ENCODE measurements around the gene ZNF821. TPM values are rescaled to one million over a fixed set of nuclear protein-coding genes. Genes with fewer than 3 reads are reported as not detected.
"Not testable (repeated sequence)": the region's sequence is repeated elsewhere in the genome, so short reads cannot be mapped to it uniquely, and the experiment has no call there.

The ZNF821 gene
- total RNA-seq, 1 donor from 2014 or later = 8.8 TPM

GRCh38 chr16:71830359-71830758 is 53.6 kb downstream of the ZNF821 start:
- H3K36me3 ChIP-seq = no peaks in the 10 kb centered on the region
- no peak for DNase-seq (ENCODE audit: extremely low spot score in 2 of 2)
- intact Hi-C loops (cut with DNase I) = no loop called here
- no peak overlapping the region for H3K27ac ChIP-seq
- TF ChIP-seq POLR2A (IDR thresholded peaks at IDR 0.05) (no peak), CTCF (IDR thresholded peaks at IDR 0.05) (no peak), POLR2AphosphoS5 (IDR thresholded peaks at IDR 0.05; ENCODE audit: insufficient read depth in 1 of 2, low read depth in 1 of 2) (no peak)
- no peaks in the 10 kb centered on the region for H3K27me3 ChIP-seq
- no peaks in the 10 kb centered on the region for H3K9me3 ChIP-seq
- no peaks in the 10 kb centered on the region for H3K4me1 ChIP-seq
- no peak overlapping the region for H3K4me3 ChIP-seq

DNA sequence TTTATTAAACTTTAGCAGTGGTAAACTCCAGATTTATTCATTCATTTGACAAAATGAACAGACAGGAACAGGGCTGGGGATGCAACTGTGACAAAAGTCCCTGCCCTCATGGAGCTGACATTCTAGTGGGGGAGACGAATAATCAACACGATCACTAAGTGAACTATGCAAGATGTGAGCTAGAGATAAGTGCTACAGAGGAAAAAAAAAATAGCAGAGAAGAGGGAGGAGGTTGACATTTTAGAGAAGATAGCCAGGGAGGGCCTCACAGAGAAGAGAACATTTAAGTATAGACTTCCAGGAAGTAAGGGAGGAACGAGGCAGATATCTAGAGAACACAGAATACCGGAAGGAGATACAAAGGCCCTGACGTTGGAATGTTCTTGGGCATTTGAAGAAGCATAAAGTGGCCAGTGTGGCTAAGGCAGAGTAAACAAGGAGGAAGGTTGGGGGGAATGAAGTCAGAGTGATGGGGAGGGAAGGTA is 57.4 kb downstream of the ZNF821 start:
- TF ChIP-seq CTCF (IDR thresholded peaks at IDR 0.05) (no peak), POLR2AphosphoS5 (IDR thresholded peaks at IDR 0.05; ENCODE audit: insufficient read depth in 1 of 2, low read depth in 1 of 2) (no peak), POLR2A (IDR thresholded peaks at IDR 0.05) (no peak)
- Histone ChIP-seq H3K27me3 (no peaks in the 10 kb centered on the region), H3K27ac (no peak overlapping the region), H3K4me1 (no peaks in the 10 kb centered on the region), H3K9me3 (no peaks in the 10 kb centered on the region), H3K4me3 (no peak overlapping the region), H3K36me3 (no peaks in the 10 kb centered on the region)
- intact Hi-C loops (cut with DNase I) = no loop called here
- no peak for DNase-seq (ENCODE audit: extremely low spot score in 2 of 2)

- intact Hi-C loops (cut with DNase I) = not testable (repeated sequence)
Measured at GRCh38 chr16:71817155-71817500, 66.9 kb downstream of the ZNF821 start.

GRCh38 chr16:71811261-71811803 is 72.7 kb downstream of the ZNF821 start:
- no peak for DNase-seq (ENCODE audit: extremely low spot score in 2 of 2)
- TF ChIP-seq POLR2A (IDR thresholded peaks at IDR 0.05) (no peak), CTCF (IDR thresholded peaks at IDR 0.05) (no peak), POLR2AphosphoS5 (IDR thresholded peaks at IDR 0.05; ENCODE audit: insufficient read depth in 1 of 2, low read depth in 1 of 2) (no peak)
- no peak overlapping the region for H3K27ac ChIP-seq
- intact Hi-C loops (cut with DNase I) = no loop called here
- H3K4me3 ChIP-seq = no peak overlapping the region
- no peaks in the 10 kb centered on the region for H3K9me3 ChIP-seq
- H3K4me1 ChIP-seq = peaks cover 23% of the 10 kb centered on the region
- H3K27me3 ChIP-seq = no peaks in the 10 kb centered on the region
- no peaks in the 10 kb centered on the region for H3K36me3 ChIP-seq

More at GRCh38 chr16:71817155-71817500, 66.9 kb downstream of the ZNF821 start:
- Histone ChIP-seq H3K27ac (peak overlapping the region; percentile 87), H3K4me1 (peaks cover 14% of the 10 kb centered on the region)
- not testable (repeated sequence) for H3K4me3 ChIP-seq; H3K27me3 ChIP-seq; DNase-seq (ENCODE audit: extremely low spot score in 2 of 2); H3K36me3 ChIP-seq; H3K9me3 ChIP-seq

DNA sequence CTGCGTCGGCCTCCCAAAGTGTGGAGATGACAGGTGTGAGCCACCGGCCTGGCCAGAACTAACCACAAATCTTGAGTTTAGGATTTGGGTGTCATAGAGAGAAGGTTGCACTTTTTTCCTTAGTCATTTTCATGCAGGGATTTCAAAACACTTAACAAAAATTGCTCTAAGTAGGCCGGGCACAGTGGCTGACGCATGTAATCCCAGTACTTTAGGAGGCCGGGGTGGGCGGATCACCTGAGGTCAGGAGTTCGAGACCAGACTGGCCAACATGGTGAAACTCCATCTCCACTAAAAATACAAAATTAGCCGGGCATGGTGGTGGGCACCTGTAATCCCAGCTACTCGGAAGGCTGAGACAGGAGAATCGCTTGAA is 73.8 kb downstream of the ZNF821 start:
- H3K4me3 ChIP-seq; H3K27me3 ChIP-seq; DNase-seq (ENCODE audit: extremely low spot score in 2 of 2); intact Hi-C loops (cut with DNase I); H3K9me3 ChIP-seq; H3K36me3 ChIP-seq: not testable (repeated sequence)
- H3K4me1 ChIP-seq = peaks cover 34% of the 10 kb centered on the region
- peak overlapping the region; percentile 99 for H3K27ac ChIP-seq

Other genes with a start within 250 kb of the ZNF821 start
- 6.4 TPM for gene PHLPP2, start 159.5 kb downstream of the ZNF821 start, total RNA-seq
- gene AP1G1, start 75.3 kb downstream of the ZNF821 start, total RNA-seq = 116 TPM
- 15.0 TPM for gene ATXN1L, start 38.2 kb downstream of the ZNF821 start, total RNA-seq
- gene IST1, start 11.3 kb upstream of the ZNF821 start, total RNA-seq = 159 TPM
- not detected for gene PKD1L3, start 116.2 kb upstream of the ZNF821 start, total RNA-seq
- 4.2 TPM for gene DHODH, start 124.6 kb upstream of the ZNF821 start, total RNA-seq
- gene HP, start 170.3 kb upstream of the ZNF821 start, total RNA-seq = 4.7 TPM
- gene HPR, start 179.0 kb upstream of the ZNF821 start, total RNA-seq = 1.7 TPM
- 12.5 TPM for gene TXNL4B, start 209.4 kb upstream of the ZNF821 start, total RNA-seq
- gene DHX38, start 209.7 kb upstream of the ZNF821 start, total RNA-seq = 54.8 TPM

Data from vagina (tissue), 2 donors.